GM18861 (cell line): Measurements from ENCODE around the gene NCS1.

ENCODE experiments used
- ATAC-seq: cut with Tn5 transposase; IDR thresholded peaks from one replicate; pipeline ENCODE4 v1.9.1; 2021; ENCODE audit not compliant: unreplicated experiment

Gene NCS1

DNA sequence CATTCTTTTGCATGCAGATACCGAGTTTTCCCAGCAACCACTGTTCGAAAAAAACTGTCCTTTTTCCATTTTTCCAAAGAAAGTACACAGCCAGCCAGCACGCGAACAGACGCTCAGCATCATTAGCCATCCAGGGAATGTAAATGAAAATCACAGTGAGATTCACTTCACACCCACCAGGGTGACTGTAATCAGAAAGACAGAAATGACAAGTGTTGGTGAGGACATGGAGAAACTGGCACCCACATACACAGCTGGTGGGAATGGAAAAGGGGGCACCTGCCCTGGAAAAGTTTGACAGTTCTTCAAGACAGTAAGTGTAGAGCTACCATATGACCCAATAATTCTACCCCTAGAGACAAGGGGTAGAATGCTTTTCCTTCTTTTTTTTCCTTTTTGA, 25.0 kb upstream of the NCS1 start:
- ATAC-seq: no peak

DNA sequence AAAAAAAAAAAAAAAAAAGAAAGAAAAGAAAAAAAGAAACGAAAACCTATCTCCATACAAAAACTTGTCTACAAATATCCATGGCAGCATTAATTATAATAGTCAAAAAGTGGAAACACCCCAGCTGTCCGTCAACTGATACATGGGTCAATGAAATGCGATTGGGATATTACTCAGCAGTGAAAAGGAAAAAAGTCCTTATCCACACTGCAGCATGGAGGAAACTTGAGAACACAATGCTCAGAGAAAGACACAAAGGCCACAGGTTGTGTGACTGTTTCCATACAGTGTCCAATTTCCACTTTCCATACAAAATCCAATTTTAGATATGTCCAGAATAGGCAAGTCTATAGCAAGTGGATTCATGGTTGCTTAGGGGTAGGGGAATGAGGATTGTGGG, 24.3 kb upstream of the NCS1 start:
- no peak for ATAC-seq

DNA sequence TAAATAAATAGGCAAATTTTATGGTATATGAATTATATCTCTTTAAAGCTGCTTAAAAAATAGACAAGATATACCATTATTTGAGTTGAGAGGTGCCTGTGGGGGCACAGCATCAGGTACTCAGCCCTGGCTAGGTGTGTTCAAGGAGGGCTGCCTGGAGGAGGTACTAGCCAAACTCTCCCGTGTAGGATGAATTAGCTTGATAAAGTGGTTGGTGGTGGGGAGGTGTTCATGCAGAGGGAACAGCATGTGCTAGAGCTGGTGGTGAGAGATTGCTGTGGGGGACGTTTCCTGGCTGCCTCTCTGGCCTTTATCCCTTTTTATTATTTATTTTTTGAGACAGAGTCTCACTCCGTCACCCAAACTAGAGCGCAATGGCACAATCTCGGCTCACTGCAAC, 23.2 kb upstream of the NCS1 start:
- no peak for ATAC-seq

DNA sequence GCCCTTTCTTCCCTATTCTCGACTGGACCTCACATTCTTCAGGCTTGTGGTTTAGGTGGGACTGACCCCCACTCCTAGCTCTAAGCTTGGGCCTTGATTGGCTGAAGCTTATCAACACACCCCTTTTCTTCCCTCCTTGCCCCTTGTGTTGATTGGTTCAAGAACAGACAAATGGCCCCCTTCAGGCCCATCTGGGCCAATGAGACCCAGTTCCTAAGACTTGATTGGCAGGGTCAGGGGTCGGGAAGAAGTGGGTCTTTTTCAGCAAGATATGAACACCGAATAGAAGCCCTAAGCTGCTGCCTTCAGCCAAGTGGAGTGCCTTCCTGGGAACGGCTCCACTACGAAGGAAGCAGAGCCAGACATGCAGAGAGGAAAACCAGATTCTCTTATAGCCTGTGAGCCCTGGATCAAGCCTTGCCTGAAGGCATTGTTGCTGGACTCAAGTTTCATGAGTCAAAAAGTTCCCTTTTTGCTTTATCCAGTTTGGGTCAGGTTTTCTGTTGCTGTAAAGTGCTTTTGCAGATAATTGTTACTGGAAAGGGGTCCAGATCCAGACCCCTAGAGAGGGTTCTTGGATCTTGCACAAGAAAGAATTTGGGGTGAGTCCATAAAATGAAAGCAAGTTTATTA, 22.4 kb upstream of the NCS1 start:
- ATAC-seq: no peak

DNA sequence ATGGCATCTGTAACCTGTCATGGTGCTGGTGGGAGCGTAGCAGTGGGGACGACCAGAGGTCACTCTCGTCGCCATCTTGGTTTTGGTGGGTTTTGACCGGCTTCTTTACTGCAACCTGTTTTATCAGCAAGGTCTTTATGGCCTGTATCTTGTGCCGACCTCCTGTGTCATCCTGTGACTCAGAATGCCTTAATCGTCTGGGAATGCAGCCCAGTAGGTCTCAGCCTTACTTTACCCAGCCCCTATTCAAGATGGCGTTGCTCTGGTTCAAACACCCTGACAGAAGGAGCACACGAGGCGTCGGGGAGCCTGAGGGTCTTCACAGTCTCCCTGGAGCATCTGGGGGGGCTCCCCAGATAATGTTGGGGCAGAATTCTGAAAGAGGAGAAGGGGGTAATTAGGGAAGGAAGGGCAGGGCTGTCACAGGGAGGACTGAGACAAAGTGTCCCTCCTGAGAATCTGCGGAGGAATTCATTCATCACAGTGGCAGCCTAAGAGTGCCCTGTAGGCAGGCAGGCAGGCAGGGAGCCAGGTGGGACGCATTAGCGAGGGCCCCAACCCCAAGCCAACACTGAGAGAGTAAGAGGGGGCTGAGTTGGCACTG, 21.3 kb upstream of the NCS1 start:
- ATAC-seq: no peak

DNA sequence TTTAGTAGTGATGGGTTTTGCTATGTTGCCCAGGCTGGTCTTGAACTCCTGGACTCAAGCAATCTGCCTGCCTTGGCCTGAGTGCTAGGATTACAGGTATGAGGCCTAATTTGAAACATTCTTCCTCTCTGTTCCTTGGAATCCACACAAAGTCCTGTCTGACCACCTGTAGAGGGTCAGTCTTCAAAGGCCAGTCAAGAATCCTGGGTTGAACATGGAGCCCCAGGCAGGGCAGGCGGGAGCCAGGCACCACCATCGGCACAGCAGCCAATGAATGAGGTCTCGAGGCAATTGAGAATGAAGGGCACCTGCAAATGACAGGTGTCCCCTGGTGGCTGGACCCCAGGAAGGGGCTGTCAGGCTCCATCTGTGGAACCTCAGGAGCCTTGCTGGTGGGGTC, 17.4 kb upstream of the NCS1 start:
- no peak for ATAC-seq

DNA sequence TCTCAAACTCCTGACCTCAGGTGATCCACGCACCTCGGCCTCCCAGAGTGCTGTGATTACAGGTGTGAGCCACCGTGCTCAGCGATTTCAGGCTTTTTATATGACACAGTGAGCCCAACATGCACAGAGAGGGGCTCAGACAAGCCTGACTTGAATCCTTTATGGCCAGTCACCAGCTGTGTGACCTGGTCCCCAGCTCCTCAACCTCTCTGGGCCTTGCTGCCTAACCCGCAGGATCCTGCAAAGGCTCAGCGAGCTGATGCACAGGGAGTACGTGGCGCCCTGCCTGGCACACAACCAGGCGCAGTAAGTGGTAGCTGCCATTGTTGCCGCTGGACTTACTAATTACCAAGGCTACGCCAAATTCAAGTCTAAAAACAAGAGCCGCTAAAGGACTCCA, 16.6 kb upstream of the NCS1 start:
- no peak for ATAC-seq

DNA sequence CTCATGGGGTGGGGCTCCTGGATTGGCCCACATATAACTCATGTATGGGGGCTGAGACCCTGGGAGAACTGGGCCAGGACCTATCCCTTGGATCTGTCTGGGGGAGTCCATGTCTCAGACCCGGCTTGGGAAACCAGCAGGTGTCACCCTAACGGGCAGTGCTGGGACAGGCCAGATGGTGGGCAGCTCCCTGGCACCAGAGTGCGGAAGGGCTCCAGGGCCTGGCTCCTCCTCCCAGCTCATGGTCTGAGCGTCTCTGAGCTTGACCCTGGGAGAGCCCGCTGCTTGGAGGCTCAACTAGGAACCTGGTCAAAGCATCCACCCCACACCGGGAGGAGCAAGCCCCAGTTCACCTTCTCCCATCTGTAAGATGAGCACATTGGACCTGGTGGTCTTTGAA, 15.5 kb upstream of the NCS1 start:
- ATAC-seq: no peak

DNA sequence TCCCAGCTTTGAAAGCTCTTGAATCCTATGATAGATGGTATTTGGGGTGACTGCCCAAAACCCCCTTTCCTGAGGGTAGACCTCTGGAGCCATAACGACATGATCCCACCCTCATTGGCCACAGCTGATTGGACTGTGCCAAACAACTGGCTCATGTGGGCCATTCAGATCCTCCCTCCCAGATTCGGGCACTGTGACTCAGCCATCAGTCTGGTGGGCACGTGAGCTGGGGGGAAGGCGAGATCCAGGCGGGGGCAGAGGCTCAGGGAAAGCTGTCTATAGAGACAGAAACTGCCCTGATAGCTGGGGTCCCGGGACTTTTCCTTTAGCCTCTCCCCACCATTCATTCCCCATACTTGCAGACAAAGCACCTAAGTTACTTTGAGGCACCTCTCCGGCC, 15.1 kb upstream of the NCS1 start:
- no peak for ATAC-seq

DNA sequence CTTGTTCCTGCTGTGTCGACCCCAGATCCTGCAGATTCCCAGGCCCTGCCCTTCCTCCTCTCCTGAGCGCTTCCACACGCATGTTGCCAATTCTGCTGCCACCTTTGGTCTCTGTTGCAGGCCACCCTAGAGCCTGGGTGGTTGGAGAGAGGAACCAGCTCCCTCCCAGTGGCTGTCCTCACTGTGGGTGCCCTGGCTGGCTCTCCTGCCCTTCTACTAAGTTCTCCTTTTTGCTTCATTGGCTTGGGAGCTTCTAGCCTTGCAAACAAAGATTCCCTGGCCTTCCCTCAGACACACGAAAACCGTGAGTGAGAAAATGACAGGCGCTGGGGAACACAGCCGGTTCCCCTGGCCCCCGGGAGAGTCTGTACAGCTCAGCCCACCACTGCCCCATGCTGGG, 14.2 kb upstream of the NCS1 start:
- ATAC-seq: no peak

DNA sequence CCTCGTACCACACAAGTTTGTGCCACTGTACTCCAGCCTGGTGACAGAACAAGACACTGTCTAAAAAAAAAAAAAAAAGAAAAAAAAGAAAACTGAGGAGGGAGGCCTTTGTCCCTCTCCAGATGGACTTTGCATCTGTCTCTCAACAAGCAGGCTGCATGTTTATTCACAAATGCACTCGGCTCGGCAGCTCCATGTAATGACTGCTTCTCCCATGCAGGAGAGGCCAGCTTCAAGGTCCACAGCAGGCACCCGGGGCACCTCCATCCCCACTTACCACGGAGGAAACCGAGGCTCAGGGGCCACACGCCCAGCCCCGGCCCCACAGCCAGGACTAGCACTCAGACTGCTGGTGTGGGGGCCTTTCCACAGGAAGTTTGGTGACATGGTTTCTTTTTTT, 13.1 kb upstream of the NCS1 start:
- ATAC-seq: no peak

DNA sequence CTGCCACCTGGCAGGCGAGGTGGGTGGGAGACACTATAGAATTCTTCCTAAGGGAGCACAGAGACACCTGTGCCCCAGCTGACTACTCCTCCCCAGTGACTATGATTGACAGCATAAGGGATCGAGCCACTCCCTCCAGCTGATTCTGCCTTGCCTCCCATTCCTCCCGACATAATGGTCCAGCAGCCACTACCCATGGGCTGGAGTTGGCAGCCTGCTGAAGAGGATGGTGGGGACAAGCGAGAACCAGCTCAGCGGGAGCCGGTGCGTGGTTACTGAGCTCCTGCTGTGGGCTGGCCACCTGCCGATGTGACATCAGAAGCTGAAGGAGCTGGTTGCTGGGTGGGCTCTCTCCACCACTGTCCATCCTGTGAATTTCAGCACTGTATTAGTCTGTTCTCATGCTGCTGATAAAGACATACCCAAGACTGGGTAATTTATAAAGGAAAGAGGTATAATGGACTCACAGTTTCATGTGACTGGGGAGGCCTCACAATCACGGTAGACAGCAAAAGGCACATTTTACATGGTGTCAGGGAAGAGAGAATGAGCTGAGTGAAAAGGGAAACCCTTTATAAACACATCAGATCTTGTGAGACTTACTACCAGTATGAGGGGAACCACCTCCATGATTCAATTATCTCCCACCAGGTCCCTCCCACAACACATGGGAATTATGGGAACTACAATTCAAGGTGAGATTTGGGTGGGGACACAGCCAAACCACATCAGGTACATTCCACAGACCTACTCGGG, 12.1 kb upstream of the NCS1 start:
- ATAC-seq: no peak

DNA sequence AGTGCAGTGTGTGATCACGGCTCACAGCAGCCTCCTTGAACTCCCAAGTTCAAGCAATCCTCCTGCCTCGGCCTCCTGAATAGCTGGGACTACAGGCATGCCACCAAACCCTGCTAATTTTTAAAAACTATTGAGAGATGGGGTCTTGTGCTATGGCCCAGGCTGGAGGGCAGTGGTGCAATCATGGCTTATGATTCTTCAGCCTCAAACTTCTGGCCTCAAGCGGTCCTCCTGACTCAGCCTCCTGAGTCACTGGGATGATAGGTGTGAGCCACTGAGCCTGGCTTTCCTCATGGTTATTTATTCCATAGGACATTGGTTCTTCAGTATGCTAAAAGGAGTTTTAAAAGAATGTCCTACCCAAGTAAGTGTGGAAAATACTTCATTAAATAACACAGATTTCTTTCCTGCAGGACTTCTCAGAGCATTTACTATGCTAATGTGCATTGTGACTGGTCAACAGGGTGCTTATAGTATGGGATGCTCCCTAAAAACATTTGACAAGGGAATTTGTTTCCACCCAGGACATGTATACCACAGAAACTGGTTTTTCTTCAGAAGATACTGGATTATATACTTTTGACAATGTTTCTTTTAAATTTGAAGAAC, 11.2 kb upstream of the NCS1 start:
- ATAC-seq: no peak

DNA sequence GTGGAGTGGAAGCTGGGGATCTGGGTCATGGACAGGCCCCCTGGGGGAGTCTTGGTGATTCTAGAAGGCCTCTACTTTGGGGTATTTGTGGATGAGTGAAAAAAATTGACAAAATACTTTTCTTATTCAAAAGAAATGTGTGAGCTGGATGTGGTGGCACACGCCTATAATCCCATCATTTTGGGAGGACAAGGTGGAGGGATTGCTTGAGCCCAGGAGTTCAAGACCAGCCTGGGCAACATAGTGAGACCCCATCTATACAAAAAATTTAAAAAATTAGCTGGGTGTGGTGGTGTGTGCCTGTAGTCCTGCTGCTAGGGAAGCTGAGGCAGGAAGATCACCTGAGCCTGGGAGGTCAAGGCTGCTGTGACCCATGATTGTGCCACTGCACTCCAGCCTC, 6.6 kb upstream of the NCS1 start:
- ATAC-seq: no peak

DNA sequence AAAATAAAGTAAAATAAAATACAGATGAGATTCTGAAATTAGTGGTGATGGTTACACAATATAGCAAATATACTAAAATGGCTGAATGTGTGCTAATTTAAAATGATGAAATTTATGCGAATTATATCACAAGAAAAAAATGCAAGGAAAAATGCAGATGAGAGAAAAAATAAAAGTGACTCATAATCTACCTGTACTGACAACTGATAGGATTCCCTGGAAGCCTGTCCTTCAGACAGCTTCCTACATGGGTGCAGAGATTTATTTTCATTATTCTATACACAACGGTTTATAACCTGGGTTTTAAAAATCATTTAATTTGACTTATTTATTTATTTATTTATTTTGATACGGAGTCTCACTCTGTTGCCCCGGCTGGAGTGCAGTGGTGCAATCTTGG, 5.8 kb upstream of the NCS1 start:
- no peak for ATAC-seq

DNA sequence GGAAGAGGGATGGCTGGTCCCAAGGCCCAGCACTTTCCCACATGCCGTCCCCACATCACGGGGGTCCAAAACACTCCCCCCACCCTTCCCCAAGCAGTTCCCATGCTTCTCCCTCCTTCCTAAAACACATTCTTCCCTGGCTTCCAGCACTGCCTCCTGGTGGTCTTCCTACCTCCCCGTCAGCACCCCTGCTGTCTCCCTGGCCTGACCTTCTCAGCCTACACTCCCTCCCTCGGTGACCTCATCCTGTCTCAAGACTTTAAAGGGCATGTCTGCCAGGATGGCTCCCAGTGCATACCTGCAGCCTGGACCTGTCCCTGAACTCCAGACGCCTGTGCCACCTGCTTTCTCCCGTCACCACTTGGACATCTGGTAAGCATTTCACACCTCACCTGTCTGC, 4.3 kb upstream of the NCS1 start:
- ATAC-seq: no peak

DNA sequence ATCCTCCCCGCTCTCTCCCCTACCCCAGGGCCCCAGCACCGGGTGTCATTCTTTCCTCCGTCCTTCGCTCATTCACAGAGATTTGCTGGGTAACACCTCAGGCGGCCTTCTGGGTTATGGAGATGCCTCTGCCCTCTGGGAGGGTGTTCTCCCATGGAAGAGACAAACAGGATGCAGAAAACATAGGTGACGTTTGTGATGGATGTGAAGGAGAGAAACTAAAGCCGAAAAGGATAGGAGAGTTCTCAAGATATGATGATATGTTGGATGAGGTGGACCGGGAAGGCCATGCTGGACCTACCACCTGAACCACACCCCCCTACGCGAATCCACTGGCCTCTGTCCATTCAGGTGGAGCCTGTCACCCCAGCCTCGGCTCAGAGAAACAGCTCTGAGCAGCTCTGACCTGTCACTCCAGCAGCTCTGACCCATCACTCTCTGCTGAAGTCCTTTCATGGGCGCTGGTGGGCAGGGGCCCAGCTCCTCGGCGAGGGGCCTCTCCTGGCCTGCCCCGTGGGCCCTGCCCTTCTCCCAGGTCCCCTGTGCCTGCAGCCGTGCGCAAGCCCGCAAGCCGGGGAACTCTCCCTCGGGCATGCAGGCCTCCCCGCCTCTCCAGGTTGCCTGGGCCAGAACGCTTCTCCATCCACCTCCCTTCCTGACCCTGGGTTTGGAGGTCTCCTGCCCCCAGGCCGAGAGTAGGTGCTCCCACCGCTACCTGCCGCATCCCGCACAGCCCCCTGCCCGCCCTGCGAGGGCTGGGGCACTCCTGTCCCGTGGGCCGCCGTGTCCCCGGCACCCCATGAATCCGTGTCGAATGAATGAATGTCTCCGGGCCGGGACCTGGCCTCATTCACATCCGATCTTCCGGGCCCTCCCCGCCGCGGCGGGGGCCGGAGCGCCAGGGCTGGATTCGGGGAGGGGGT, 717 bp upstream of the NCS1 start:
- ATAC-seq: no peak

DNA sequence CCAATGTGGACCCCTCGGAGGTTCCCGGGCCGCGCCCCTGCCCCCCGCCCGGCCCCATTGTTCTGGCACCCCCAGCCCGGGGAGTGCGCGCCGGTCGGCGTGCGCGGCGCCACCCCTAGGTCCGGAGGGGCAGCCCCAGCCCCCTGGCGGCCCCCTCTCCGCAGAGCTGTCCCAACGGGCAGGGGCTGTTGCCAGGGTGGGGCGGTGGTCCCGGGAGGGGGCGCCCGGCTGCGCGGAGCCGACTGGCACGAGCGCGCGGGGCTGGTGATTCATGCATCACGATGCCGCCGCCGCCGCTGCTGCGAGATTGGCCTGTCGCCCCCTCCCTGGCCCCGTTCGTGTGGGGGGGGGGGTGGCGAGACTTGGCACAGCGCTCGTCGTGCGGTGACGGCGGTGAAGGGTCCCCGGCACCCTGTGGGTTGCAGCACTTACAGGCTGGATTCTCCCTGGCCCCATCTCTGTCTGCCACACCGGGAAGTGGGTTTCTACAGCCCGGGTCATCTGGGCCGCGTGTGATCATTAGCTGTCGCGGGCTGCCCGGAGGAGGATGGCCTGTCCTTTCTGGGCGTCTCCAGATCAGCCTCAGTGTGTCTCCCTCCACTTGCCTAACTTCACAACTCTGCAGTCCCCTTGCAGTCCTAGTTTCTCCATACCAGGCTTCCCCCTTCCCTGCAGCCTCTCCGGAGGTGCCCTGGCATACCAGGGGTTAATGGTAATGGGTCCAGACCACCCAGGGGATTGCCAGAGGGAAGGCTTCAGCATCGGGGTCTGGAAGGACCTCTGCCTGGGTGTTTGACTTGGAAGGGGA, 858 bp downstream of the NCS1 start:
- ATAC-seq: no peak

DNA sequence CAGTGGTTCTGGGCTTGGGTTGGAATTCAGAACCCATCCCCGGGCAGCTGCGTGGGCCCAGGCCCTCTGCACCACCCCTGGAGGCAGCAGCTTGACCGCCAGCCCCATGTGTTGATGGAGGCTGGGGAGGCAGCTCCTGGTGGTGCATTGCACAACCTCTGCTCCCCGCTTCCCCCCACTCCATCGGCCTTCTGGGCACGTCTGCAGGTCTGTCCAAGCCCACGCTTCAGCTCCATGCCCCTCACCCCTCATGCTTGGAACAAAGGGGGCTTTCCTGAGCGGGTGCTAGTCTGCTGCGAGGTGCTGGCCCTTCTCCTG, 1.4 kb downstream of the NCS1 start:
- ATAC-seq: no peak

DNA sequence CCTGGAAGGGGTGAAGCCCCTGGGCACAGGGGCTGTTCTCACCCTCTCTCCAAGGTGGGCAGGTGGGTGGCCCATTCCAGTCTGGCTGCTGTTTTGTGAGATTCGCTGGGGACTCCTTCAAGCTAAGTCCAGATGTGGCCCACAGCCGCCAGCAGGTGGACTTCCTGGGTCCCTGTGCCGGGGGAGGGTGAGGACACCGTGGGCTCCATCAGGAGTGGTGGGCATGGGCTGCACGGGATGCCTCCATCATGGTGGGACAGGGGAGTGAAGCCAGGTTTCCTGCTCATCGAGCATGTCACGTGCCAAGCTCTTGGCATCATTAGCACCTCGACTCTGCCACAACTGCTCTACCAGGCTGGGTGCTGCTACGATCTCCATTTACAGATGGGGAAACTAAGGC, 1.8 kb downstream of the NCS1 start:
- no peak for ATAC-seq

DNA sequence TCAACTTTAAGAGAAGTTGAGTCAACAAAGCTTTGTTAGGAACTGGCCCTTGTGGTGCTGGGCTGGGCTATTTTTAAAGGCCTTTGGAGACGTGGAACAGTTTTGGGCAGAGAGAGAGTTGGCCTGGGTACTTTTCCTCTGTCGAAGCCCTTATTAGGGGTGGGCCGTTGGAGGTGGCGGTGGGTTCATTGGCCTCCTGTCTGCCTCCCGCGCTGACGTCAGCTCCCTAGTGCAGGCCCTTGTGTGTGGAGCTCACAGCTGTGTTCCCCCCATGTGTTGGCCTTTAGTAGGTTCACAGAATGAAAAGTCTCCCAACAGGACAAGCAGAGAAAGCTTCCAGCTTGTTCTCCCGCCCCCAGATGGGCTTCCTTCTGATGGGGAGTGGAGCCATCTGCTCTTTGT, 2.7 kb downstream of the NCS1 start:
- ATAC-seq: no peak
